Uterus (tissue), 4 donors: ENCODE results near the gene CRYBG2. TPM values are rescaled to one million over a fixed set of nuclear protein-coding genes. Genes with fewer than 3 reads are reported as not detected.

ENCODE experiments used
- DNase-seq, 2 donors: peaks; one replicate each; pipeline ENCODE4 v3.0.0-alpha.2; 2019 to 2020
- H3K27ac ChIP-seq, 2 donors: fragments of 200-600 bp; sonication (generic); 1 replicate in 1 of 2; 2 replicates in 1 of 2; pipeline ENCODE4 v1.5.1; 2016 to 2018
- H3K27me3 ChIP-seq, 2 donors: fragments of 200-600 bp; sonication (generic); one replicate each; pipeline ENCODE4 v1.5.1; 2018 to 2019; ENCODE audit warnings: control low read depth in 1 of 2
- H3K36me3 ChIP-seq, 2 donors: fragments of 200-600 bp; sonication (generic); one replicate each; pipeline ENCODE4 v1.5.1; 2019; ENCODE audit warnings: control low read depth in 1 of 2
- H3K4me1 ChIP-seq, 2 donors: fragments of 200-600 bp; sonication (generic); one replicate each; pipeline ENCODE4 v1.5.1; 2018 to 2019; ENCODE audit warnings: control low read depth in 1 of 2
- H3K4me3 ChIP-seq, 2 donors: fragments of 200-600 bp; sonication (generic); 1 replicate in 1 of 2; 2 replicates in 1 of 2; pipeline ENCODE4 v1.5.1; 2018 to 2019; ENCODE audit warnings: mild to moderate bottlenecking in 1 of 2
- H3K9me3 ChIP-seq, 2 donors: fragments of 200-600 bp; sonication (generic); one replicate each; pipeline ENCODE4 v1.5.1; 2019; ENCODE audit warnings: control low read depth in 1 of 2
- CTCF ChIP-seq, 4 experiments: fragments of 200-600 bp in 2 of 4; fragments of 450-650 bp in 2 of 4; sonication (generic) in 2 of 4; IDR thresholded peaks; one replicate each; pipeline ENCODE4 v1.5.1; 2016 to 2019; ENCODE audit warnings: antibody characterized with exemption in 4 of 4, mild to moderate bottlenecking in 2 of 4, moderate library complexity in 1 of 4
- POLR2A ChIP-seq, 2 donors: fragments of 450-650 bp; IDR thresholded peaks; one replicate each; pipeline ENCODE4 v1.6.1; 2016; ENCODE audit warnings: antibody characterized with exemption in 2 of 2, mild to moderate bottlenecking in 1 of 2, moderate library complexity in 1 of 2
- intact Hi-C: fragments of 100-400 bp; cut with DNase I; formaldehyde crosslinking; loops from one replicate; pipeline ENCODE4 v1.15.1; 2023; ENCODE audit warnings: low total_unique reads
- total RNA-seq, 4 donors: library from RNA; depleted of rRNA in 3 of 4; stranded (reverse); fragments of >200 nt in 3 of 4; gene quantifications; one replicate each; pipeline versions ENCODE4 v1.1.0 to v1.2.4, GENCODE V29; 2014 to 2023
- donor health status: DM: yes; HTN: yes; CAD: no.

CRYBG2 gene
- total RNA-seq, 4 donors from 2014 or later, result 3.0 TPM; not detected in 3

DNA sequence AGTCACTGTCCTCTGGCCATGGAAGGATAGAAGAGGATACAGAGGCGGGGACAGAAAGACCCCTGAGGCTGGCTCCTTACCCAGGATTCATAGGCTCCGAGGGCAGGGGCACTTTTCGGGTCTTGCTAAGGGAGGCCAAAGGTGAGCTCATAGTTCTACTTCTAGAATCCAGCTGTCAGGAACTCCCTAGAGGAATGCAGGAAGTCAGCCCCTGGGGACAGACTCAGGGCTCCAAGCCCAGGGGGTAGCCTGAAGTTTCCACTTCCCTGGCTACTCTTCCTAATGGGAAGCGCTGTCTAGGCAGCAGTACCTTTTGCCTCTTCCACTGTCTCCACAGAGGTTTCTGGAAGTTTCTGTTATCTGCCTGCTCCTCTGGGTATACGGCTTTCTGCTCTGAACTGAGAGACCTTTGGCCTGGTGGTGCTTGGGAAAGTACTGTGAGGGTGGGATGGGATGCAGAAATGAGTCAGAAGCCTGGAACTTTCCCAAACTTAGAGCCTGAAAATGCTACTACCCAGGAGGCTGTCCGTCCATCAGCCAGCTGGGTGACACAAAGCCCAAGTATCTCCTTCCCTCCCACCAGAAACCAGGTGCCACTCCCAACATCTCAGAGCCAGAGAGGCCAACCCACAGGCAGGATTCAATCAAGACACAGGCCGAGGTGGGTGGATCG is 51.1 kb downstream of the CRYBG2 start:
- H3K27ac ChIP-seq, result no peak overlapping the region

DNA sequence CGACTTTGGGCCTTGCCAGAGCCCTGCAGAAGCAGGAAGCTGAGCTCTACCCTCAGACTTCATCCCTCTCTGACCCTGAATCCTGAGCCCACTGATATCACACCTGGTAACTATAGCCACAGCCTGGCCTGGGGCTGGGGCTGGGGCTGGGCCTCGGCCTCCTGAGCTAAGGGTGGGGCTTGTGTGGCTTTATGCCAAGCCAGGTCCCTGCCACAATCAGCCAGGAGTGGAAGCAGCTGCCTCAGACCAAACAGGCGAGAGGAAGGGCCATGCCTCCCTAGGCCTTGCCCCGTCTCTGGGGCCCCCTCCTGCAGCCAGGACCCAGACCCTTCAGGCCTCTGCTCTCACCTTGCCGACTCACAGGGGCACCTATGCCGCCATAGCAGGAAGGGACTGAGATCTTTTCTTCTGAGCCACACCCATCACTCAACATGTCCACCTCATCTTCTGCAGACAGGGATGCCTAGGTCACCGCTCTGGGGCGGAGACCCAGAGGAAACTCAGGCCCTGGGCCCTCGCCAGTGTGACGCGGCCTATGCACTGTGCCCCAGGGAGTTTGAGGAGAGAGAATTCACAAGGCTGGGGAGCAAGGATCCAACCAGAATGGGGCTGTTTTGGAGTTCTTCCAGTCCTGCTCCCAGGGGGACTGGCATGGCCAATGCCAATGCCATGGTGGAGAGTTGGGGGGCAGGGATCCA is 53.2 kb downstream of the CRYBG2 start:
- no peaks in the 10 kb centered on the region for H3K4me1 ChIP-seq
- H3K9me3 ChIP-seq, result no peaks in the 10 kb centered on the region
- no peak for TF ChIP-seq CTCF (IDR thresholded peaks at IDR 0.05)
- no peak for TF ChIP-seq POLR2A (IDR thresholded peaks at IDR 0.05)
- intact Hi-C loops, result no loop called here
- no peak overlapping the region for H3K27ac ChIP-seq
- no peak overlapping the region for H3K4me3 ChIP-seq
- no peaks in the 10 kb centered on the region for H3K36me3 ChIP-seq
- no peak for DNase-seq
- H3K27me3 ChIP-seq, result no peaks in the 10 kb centered on the region

More for the DNA sequence above, 51.1 kb downstream of the CRYBG2 start:
- H3K27me3 ChIP-seq, result no peaks in the 10 kb centered on the region
- DNase-seq, result no peak
- no peaks in the 10 kb centered on the region for H3K36me3 ChIP-seq
- no peak overlapping the region for H3K4me3 ChIP-seq
- intact Hi-C loops, result no loop called here
- no peak for TF ChIP-seq CTCF (IDR thresholded peaks at IDR 0.05)
- TF ChIP-seq POLR2A (IDR thresholded peaks at IDR 0.05), result no peak
- no peaks in the 10 kb centered on the region for H3K4me1 ChIP-seq
- H3K9me3 ChIP-seq, result no peaks in the 10 kb centered on the region

GRCh38 chr1:26297791-26298124 is 56.2 kb downstream of the CRYBG2 start:
- no peak overlapping the region for H3K27ac ChIP-seq
- DNase-seq, result no peak
- intact Hi-C loops, result no loop called here
- H3K27me3 ChIP-seq, result no peaks in the 10 kb centered on the region
- H3K36me3 ChIP-seq, result no peaks in the 10 kb centered on the region
- H3K4me3 ChIP-seq, result no peak overlapping the region
- TF ChIP-seq CTCF (IDR thresholded peaks at IDR 0.05) (no peak), POLR2A (IDR thresholded peaks at IDR 0.05) (no peak)
- no peaks in the 10 kb centered on the region for H3K4me1 ChIP-seq
- H3K9me3 ChIP-seq, result no peaks in the 10 kb centered on the region

DNA sequence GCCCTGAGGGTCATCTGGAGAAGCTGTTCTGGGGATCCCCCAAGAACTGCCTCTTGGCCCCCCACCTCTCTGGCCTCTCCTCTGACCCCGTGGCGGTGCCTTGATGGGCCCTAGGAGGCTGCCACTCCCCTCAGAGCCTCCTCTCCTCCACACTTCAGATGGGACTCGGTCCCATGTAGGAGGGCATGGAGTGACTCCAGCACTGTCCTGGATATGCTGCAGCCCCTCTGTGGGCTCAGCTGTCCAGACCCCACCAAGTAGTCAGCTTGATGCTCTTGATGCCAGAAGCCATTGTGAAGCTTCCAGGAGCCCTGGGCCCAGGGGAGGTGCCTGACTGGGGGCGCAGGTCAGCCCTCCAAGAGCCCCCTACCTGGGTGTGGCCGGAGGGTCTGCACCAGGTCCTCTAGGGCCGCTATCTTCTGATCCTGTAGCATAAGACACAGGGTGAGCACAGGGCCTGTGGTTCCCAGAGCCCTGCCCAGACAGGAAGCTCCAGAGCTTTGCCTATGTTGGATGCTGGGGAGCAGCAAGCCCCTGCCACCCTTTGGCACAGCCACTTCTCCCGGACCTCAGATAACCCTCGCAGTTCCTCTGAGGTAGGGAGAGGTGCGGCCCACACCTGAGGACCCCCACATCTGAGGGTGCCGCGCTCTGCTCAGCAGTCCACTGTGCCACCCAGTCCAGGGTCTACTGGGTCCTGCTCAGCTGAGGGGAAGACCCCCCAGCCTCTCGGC is 56.7 kb downstream of the CRYBG2 start:
- TF ChIP-seq POLR2A (IDR thresholded peaks at IDR 0.05), result no peak
- no peak for TF ChIP-seq CTCF (IDR thresholded peaks at IDR 0.05)
- Histone ChIP-seq H3K4me3 (no peak overlapping the region), H3K27ac (no peak overlapping the region), H3K27me3 (no peaks in the 10 kb centered on the region), H3K9me3 (no peaks in the 10 kb centered on the region), H3K36me3 (no peaks in the 10 kb centered on the region), H3K4me1 (no peaks in the 10 kb centered on the region)
- DNase-seq, result no peak
- intact Hi-C loops, result no loop called here
